WTC11 (cell line): ENCODE data around the gene DOK1. TPM values are rescaled to one million over a fixed set of nuclear protein-coding genes. Genes with fewer than 3 reads are reported as not detected.
A peak's percentile ranks its signal among the peaks of the same experiment; 100 is the strongest.

Source experiments
- ATAC-seq: fragments of 200-7000 bp; cut with Tn5 transposase; 2 replicates; pipeline ENCODE4 v1.10.0; 2021; ENCODE audit warnings: mild to moderate bottlenecking, moderate library complexity
- CTCF ChIA-PET: fragments of 300-600 bp; sonication (Branson Sonifier 250); formaldehyde crosslinking; loops from one replicate; lab custom pipeline; 2021; ENCODE audit warnings: antibody characterized with exemption; lab: Charles Lee
- POLR2A ChIA-PET: fragments of 350-600 bp; sonication (Branson Sonifier 250); formaldehyde crosslinking; loops from one replicate; lab custom pipeline; 2021; ENCODE audit warnings: antibody characterized with exemption; lab: Charles Lee
- DNase-seq: peaks from one replicate; pipeline ENCODE4 v3.0.0; 2021; ENCODE audit warnings: low spot score
- H3K27ac Mint-ChIP-seq: 2 replicates; pipeline ENCODE4 v1.8.0; 2021; ENCODE audit warnings: mixed read lengths
- H3K27me3 Mint-ChIP-seq: 2 replicates; pipeline ENCODE4 v1.8.0; 2021; ENCODE audit warnings: low read depth, mild to moderate bottlenecking, moderate library complexity, mixed read lengths
- H3K36me3 Mint-ChIP-seq: 2 replicates; pipeline ENCODE4 v1.8.0; 2021; ENCODE audit warnings: mixed read lengths
- H3K4me1 Mint-ChIP-seq: 2 replicates; pipeline ENCODE4 v1.8.0; 2022; ENCODE audit warnings: mixed read lengths
- H3K4me3 Mint-ChIP-seq: 2 replicates; pipeline ENCODE4 v1.8.0; 2021; ENCODE audit warnings: mild to moderate bottlenecking, moderate library complexity, mixed read lengths
- H3K9me3 Mint-ChIP-seq: 2 replicates; pipeline ENCODE4 v1.8.0; 2021; ENCODE audit warnings: mixed read lengths
- CTCF ChIP-seq: fragments of 200-600 bp; IDR thresholded peaks from 2 replicates; pipeline ENCODE4 v1.8.0; 2022; ENCODE audit warnings: antibody characterized with exemption
- E2F5 ChIP-seq: sonication (generic); formaldehyde crosslinking; IDR thresholded peaks from 2 replicates; pipeline ENCODE4 v1.8.1; 2022; ENCODE audit warnings: mild to moderate bottlenecking, moderate library complexity, missing genetic modification reagents
- ESRRA ChIP-seq: sonication (generic); formaldehyde crosslinking; IDR thresholded peaks from 2 replicates; pipeline ENCODE4 v1.8.1; 2022; ENCODE audit warnings: mild to moderate bottlenecking, missing genetic modification reagents, borderline replicate concordance
- HMGA2 ChIP-seq: fragments of 250-450 bp; sonication (Bioruptor Pico); IDR thresholded peaks from 2 replicates; pipeline ENCODE4 v1.4.0; 2021; ENCODE audit warnings: mild to moderate bottlenecking, moderate library complexity
- NFYB ChIP-seq: sonication (generic); formaldehyde crosslinking; conservative IDR thresholded peaks from 2 replicates; pipeline ENCODE4 v1.8.0; 2022; ENCODE audit warnings: low read depth, missing genetic modification reagents
- TEAD1 ChIP-seq: sonication (generic); formaldehyde crosslinking; IDR thresholded peaks from 2 replicates; pipeline ENCODE4 v1.8.0; 2022; ENCODE audit warnings: mild to moderate bottlenecking, missing genetic modification reagents
- total RNA-seq: library from RNA; stranded (reverse); gene quantifications from 3 replicates; pipeline ENCODE4 v1.2.3, GENCODE V29; 2021
- TF ChIP-seq, protein P1 (sequence below): sonication (generic); formaldehyde crosslinking; IDR thresholded peaks from 2 replicates; pipeline ENCODE4 v1.8.1; 2022; ENCODE audit warnings: mild to moderate bottlenecking, missing genetic modification reagents, moderate library complexity, borderline replicate concordance
- TF ChIP-seq, protein P2 (sequence below): sonication (generic); formaldehyde crosslinking; IDR thresholded peaks from 2 replicates; pipeline ENCODE4 v1.8.1; 2023; ENCODE audit warnings: mild to moderate bottlenecking, missing genetic modification reagents, moderate library complexity
- TF ChIP-seq, protein P3 (sequence below): sonication (generic); formaldehyde crosslinking; IDR thresholded peaks from 2 replicates; pipeline ENCODE4 v1.8.0; 2023; ENCODE audit warnings: missing genetic modification reagents
- TF ChIP-seq, protein P4 (sequence below): sonication (generic); formaldehyde crosslinking; IDR thresholded peaks from 2 replicates; pipeline ENCODE4 v1.8.1; 2023; ENCODE audit warnings: mild to moderate bottlenecking, missing genetic modification reagents, borderline replicate concordance

Gene DOK1
- total RNA-seq, 1 experiment from 2014 or later = 15.9 TPM

GRCh38 chr2:74569686-74570085 is 15.2 kb downstream of the DOK1 start:
- Mint-ChIP-seq H3K27ac (no peak overlapping the region), H3K27me3 (peaks cover 22% of the 10 kb centered on the region), H3K36me3 (no peaks in the 10 kb centered on the region), H3K4me3 (no peak overlapping the region), H3K4me1 (peaks cover 6% of the 10 kb centered on the region), H3K9me3 (no peaks in the 10 kb centered on the region)
- ATAC-seq = no peak
- TF ChIP-seq, protein P1, sequence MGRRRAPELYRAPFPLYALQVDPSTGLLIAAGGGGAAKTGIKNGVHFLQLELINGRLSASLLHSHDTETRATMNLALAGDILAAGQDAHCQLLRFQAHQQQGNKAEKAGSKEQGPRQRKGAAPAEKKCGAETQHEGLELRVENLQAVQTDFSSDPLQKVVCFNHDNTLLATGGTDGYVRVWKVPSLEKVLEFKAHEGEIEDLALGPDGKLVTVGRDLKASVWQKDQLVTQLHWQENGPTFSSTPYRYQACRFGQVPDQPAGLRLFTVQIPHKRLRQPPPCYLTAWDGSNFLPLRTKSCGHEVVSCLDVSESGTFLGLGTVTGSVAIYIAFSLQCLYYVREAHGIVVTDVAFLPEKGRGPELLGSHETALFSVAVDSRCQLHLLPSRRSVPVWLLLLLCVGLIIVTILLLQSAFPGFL = no peak
- TF ChIP-seq, protein P2, sequence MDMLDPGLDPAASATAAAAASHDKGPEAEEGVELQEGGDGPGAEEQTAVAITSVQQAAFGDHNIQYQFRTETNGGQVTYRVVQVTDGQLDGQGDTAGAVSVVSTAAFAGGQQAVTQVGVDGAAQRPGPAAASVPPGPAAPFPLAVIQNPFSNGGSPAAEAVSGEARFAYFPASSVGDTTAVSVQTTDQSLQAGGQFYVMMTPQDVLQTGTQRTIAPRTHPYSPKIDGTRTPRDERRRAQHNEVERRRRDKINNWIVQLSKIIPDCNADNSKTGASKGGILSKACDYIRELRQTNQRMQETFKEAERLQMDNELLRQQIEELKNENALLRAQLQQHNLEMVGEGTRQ (CRISPR knock-in tag) = no peak
- ChIA-PET CTCF (interaction anchor here (0.7 kb wide), 1 partner anchor 14 kb away, joined by 7 read pairs; no protein-coding TSS in a partner anchor), POLR2A (no interaction called here)
- DNase-seq = no peak

DNA sequence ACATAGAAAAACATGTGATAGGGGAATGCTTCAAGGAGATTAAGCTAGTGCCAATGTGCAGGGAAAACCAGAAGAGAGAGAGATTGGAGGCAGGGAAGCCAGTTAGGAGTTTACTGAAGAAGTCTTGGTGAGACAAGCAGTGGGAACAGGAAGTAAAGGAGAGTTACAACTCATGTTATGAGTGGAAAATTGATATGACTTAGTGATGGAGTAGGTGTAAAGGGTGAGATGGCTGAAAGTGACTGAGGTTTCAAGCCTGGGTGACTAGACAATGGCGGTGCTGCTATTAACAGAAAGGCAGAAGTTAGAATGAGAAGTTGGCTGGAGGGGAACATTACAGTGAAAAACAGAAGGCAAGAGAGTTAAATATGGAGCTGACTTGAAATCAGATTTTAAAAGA is 16.5 kb downstream of the DOK1 start:
- TF ChIP-seq E2F5 (CRISPR knock-in tag) (no peak), NFYB (CRISPR knock-in tag) (no peak), TEAD1 (CRISPR knock-in tag) (no peak), HMGA2 (CRISPR knock-in tag) (no peak)
- TF ChIP-seq, protein P3, sequence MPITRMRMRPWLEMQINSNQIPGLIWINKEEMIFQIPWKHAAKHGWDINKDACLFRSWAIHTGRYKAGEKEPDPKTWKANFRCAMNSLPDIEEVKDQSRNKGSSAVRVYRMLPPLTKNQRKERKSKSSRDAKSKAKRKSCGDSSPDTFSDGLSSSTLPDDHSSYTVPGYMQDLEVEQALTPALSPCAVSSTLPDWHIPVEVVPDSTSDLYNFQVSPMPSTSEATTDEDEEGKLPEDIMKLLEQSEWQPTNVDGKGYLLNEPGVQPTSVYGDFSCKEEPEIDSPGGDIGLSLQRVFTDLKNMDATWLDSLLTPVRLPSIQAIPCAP (CRISPR knock-in tag) = no peak
- TF ChIP-seq, protein P4, sequence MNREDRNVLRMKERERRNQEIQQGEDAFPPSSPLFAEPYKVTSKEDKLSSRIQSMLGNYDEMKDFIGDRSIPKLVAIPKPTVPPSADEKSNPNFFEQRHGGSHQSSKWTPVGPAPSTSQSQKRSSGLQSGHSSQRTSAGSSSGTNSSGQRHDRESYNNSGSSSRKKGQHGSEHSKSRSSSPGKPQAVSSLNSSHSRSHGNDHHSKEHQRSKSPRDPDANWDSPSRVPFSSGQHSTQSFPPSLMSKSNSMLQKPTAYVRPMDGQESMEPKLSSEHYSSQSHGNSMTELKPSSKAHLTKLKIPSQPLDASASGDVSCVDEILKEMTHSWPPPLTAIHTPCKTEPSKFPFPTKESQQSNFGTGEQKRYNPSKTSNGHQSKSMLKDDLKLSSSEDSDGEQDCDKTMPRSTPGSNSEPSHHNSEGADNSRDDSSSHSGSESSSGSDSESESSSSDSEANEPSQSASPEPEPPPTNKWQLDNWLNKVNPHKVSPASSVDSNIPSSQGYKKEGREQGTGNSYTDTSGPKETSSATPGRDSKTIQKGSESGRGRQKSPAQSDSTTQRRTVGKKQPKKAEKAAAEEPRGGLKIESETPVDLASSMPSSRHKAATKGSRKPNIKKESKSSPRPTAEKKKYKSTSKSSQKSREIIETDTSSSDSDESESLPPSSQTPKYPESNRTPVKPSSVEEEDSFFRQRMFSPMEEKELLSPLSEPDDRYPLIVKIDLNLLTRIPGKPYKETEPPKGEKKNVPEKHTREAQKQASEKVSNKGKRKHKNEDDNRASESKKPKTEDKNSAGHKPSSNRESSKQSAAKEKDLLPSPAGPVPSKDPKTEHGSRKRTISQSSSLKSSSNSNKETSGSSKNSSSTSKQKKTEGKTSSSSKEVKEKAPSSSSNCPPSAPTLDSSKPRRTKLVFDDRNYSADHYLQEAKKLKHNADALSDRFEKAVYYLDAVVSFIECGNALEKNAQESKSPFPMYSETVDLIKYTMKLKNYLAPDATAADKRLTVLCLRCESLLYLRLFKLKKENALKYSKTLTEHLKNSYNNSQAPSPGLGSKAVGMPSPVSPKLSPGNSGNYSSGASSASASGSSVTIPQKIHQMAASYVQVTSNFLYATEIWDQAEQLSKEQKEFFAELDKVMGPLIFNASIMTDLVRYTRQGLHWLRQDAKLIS = no peak
- Mint-ChIP-seq H3K4me1 (peaks cover 6% of the 10 kb centered on the region), H3K4me3 (no peak overlapping the region), H3K9me3 (no peaks in the 10 kb centered on the region), H3K27me3 (peaks cover 30% of the 10 kb centered on the region), H3K36me3 (no peaks in the 10 kb centered on the region), H3K27ac (no peak overlapping the region)
- DNase-seq = no peak
- no peak for ATAC-seq
- ChIA-PET POLR2A (no interaction called here), CTCF (interaction anchor here (0.6 kb wide), 1 partner anchor 13 kb away, joined by 3 read pairs; no protein-coding TSS in a partner anchor)

DNA sequence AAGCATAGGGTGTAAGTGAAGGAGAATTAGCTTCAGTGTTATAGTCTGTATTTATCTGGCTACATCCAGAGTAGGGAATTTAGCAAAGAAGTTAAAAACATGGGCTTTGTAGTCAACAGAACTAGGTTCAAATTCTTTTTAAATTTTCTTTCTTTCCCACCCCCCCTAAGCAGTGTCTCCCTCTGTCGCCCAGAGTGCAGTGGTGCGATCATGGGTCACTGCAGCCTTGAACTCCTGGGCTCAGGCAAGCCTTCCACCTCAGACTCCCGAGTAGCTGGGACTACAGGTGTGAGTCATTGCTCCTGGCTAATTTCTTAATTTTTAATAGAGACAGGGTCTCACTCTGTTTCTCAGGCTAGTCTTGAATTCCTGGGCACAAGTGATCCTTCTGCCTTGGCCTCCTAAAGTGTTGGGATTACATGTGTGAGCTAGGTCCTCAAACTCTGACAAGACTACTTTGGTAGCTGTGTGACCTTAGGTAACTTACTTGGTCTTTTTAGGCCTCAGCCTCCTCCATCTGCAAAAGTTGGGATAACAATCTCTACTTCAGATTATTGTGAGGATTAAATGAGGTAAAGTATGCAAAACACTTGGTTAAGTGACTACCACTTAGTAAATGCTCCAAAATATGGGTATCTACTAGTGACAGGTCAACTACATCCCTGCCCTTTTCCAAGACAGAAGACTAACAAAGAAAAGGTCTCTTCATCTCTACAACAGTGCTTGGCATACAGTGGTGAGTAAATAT is 17.8 kb downstream of the DOK1 start:
- H3K4me3 Mint-ChIP-seq = no peak overlapping the region
- H3K27ac Mint-ChIP-seq = no peak overlapping the region
- ChIA-PET CTCF (interaction anchor here (0.6 to 1.2 kb wide), 20 partner anchors 11 to 100 kb away, joined by 3 to 8 read pairs (median 4); partner anchors contain the start of genes DQX1, LOXL3, M1AP and MRPL53), POLR2A (no interaction called here)
- no peaks in the 10 kb centered on the region for H3K36me3 Mint-ChIP-seq
- H3K27me3 Mint-ChIP-seq = peaks cover 28% of the 10 kb centered on the region
- peaks cover 6% of the 10 kb centered on the region for H3K4me1 Mint-ChIP-seq
- DNase-seq = peak; percentile 45
- TF ChIP-seq CTCF = peak; percentile 35
- TF ChIP-seq ESRRA (CRISPR knock-in tag) = no peak
- peak; percentile 76 for ATAC-seq
- H3K9me3 Mint-ChIP-seq = no peaks in the 10 kb centered on the region
